DMS53 treated with DMSO at 0.1 percent for 48 hours (cell line): ENCODE results near the gene PDZD2.
"Not testable (repeated sequence)": the region's sequence is repeated elsewhere in the genome, so short reads cannot be mapped to it uniquely, and the experiment has no call there.

Experiments used
- DNase-seq: peaks from one replicate; lab custom pipeline; 2025; ENCODE audit not compliant: unreplicated experiment; lab: John Stamatoyannopoulos, UW

PDZD2 gene

DNA sequence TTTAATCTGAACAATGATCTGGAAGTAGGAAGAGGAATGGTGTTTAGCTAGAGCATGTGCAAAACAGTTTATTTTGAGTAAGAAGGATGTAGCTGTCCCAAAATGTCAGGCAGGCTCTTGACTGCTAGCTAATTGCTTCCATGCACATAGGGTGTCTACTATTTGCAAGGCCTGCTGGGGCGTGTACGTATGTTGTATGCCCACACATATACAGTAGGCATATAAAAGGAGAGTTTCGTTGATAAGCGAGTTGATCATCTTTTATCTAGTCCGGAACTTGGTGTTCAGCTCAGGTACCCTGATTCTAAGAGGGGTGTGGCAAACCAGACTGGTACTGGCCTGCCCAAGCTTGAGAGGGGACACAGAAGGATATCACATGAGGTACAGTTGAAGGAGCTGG, 358.0 kb downstream of the PDZD2 start:
- no peak for DNase-seq

- no peak for DNase-seq
These were observed 360.5 kb downstream of the PDZD2 start for GRCh38 chr5:31999470-31999869.

- DNase-seq = no peak
These were observed 361.8 kb downstream of the PDZD2 start for GRCh38 chr5:32000731-32001130.

GRCh38 chr5:32001284-32001683, 362.4 kb downstream of the PDZD2 start:
- no peak for DNase-seq

DNA sequence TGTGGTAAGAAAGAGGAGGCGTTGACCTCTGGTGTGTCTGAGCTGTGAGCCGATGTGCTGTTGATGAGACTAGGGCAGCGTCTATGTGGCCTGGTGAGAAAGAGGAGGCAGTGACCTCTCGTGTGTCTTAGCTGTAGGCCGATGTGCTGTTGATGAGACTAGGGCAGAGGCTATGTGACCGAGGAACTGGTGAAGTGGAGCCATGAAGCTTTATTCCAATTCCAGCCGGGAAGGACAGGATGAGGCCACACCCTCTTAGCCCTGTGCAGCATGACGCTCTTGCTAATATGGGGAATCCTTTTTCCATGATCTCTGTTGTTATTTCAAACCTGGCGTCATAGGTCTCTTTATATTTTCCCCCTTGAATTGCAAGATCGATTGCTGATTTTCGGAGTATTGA, 362.8 kb downstream of the PDZD2 start:
- no peak for DNase-seq

DNA sequence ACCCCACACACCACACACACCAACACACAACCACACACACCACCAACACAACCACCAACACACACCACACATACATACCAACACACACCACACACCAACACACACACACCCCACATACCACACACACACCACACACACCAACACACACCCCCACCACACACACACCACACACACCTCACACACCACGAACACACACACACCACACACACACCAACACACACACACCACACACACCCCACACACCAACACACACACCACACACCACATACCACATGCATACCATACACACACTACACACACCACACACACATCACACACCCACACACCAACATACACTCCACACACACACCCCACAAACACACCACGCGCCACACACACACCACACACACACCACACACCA, 363.8 kb downstream of the PDZD2 start:
- DNase-seq = no peak

- DNase-seq = no peak
These were observed 365.1 kb downstream of the PDZD2 start for GRCh38 chr5:32003981-32004380.

- no peak for DNase-seq
These were observed 365.5 kb downstream of the PDZD2 start for GRCh38 chr5:32004404-32004803.

DNA sequence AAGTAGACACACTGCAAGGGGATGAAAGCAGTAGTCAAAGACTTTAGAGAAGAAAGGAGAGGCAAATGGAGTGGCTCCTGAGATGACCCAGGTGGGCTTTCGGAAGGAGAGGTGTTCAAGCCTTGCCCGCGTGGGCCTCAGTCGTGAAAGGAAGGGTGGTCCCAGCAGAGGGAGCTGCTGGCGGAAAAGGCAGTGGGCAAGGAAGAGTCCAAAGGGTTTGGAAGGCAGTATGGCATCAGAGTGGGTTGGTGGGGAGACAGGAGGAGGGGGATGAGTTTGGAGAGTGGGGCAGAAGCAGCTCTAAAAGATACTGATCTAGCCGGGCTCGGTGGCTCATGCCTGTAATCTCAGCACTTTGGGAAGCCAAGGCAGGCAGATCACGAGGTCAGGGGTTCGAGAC, 369.8 kb downstream of the PDZD2 start:
- DNase-seq = no peak

DNA sequence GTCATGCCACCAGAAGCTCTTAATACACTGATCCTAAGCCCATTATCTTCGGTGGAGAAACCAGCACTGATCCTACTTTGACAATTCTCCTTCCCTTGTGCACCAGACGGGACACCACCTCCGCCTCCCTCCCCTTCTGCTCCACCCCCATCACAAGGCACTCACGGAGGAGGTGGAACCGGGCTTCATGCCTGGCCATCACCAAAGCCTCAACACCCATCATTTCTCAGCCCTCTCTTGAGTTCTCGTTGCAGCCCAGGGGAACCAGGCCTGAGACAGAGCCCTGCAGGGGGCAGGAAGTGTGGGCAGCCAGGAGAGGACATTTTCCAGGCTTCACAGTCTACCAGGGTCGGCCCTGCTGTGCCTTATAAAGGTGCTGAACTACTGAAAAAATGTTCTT, 374.7 kb downstream of the PDZD2 start:
- no peak for DNase-seq

DNA sequence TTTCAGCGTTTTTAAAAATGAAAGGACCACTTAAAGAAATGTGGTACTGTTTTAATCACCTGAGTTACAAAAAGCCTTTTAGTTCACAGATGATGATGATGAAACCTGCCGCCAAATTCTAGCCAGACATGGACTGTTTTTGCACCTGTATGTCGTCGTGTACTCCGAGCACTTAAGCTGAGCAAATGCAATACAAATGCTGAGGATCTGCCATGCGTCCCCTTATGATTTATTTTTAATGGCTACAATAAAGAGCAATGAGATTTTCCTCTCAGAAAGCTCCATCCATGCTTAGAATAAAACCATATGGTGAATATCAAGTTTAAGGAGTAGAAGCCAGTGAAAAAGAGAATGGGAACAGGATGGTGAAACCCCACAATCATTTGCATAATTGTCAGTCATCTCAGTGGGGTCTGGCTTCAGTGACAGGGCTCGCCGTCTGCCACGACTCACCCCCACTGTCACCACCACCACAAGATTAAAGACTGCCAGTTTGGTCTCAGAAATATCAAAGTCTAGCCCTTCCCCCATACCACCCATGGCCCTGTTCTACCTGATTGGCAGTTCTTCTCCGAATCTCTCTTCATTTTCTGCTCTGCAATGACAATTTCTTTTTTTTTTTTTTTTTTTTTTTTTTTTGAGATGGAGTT, 375.3 kb downstream of the PDZD2 start:
- no peak for DNase-seq

- not testable (repeated sequence) for DNase-seq
These were observed 376.3 kb downstream of the PDZD2 start for GRCh38 chr5:32015262-32015661.

DNA sequence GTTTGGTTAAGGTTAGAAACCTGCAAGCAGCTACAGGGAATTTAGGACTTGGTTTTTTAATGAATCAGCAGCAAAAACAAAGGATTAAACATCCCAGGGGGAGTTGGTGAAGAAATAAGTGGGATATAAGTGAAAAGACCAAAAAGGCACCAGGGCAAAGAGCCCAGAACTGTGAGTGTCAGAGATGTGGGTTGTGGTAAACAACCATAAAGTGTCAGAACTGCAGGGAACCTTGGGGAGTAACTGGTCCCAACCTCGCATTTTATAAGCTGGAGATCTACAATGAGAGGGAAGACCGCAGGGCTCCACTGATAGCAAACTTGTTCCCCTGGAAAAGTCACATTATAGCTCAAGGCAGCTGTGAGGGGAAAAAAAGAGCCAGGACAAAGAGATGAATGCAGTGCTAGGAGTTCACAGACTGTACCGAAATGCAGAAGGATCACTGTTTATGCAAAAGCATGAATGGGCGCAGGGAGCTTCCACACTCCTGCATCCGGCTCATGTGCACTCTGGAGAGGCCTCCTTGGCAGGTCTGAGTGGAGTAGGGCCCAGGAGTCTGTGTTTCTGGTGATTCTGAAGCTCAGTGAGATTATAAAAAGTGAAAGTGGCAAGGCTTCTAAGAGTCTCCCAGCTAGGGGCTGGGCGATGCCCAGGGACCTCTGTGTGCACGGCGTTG, 378.9 kb downstream of the PDZD2 start:
- no peak for DNase-seq

DNA sequence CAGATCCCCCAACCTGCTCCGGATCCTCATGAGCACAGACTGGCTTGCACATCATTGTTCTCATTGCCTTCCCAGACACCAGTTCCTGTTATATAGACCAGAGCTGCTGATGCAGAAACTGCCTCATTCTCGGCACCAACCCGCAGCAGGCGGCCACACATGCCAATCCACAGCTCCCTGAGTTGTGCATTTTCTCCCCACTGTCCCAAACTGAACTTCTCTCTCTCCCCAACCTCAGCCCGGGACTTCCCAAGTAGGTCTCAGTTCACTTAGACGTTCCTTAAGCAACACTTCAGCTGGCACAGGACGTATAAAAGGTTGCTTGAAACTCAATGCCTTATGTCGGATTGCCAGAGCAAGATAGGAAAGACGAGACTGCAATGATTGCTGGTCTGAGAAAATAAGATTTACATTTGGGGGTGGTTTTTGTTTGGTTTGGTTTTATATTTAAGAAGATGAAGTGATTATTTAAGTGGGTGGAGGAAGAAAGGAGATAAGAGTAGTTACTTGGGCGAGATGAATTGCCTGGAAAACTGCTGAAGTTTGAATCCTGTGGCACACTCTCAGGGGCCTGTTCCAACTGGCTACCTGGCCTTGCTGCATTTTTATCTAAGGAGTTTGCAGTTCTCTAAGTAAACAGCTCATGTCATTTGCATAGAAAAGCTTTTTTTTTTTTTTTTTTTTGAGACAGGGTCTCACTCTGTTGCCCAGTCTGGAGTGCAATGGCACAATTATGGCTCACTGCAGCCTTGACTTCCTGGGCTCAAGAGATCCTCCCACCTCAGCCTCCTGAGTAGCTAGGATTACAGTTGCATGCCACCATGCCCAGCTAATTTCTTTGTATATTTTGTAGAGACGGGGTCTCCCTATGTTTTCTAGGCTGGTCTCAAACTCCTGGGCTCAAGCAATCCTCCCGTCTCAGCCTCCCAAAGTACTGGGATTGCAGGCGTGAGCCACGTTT, 379.8 kb downstream of the PDZD2 start:
- no peak for DNase-seq

GRCh38 chr5:32020271-32020670, 381.3 kb downstream of the PDZD2 start:
- DNase-seq = no peak

- no peak for DNase-seq
These were observed 382.0 kb downstream of the PDZD2 start for GRCh38 chr5:32020946-32021345.

DNA sequence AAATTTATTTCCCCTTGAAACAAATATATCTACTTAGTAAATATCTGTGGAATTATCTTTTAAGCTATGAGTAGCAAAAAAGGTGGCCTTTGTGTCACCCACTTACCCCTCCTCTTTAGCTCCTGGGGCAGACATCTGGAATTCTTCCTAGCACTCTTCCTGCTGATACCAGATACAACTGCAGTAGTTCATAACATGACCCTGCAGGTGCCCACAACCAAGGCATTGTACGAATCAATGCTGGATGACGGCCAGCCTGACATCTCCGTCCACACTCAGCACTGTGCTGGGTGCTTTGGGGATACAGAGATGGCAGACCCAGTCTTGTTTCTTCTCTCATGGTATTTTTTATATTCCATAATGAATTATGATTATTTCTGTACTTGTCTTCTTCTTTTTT, 382.8 kb downstream of the PDZD2 start:
- no peak for DNase-seq

DNA sequence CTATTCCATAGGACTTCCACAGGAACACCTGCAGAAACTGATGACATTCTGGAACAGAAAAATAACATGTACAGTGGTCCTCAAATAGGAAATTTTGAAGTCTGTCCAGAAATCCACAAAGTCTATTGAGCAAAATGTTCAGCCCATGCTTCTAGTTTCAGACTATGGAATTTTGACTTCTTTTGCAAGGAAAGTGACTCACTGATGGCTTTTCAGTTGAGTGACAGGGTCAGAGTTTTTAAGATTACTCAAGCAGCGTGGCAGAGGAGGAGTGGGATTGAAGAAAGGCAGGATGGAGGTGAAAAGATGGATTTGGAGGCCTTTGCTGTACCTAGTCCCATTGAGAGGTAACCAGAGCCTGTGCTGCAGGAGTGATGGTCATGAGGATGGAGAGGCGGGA, 383.7 kb downstream of the PDZD2 start:
- no peak for DNase-seq

- DNase-seq = no peak
These were observed 384.9 kb downstream of the PDZD2 start for GRCh38 chr5:32023816-32024215.

DNA sequence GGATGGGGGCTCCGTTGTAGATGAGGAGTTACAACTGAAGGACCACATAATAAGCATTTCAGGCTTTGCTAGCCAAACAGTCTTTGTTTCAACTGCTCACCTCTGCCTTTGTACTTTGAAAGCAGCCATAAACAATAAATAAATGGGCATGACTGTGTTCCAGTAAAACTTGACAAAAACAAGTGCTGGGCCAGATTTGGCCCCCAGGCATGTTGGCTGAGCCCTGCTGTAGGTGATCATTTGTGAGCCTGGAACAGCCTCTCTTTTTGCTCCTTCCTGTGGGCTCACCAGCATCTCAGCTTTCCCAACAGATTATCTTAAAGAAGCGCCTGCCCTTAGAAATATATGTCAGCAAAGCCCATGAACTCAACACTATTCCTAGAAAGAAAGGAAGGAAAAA, 385.8 kb downstream of the PDZD2 start:
- DNase-seq = no peak

GRCh38 chr5:32027093-32027716, 388.3 kb downstream of the PDZD2 start:
- no peak for DNase-seq
